HG02642 (cell line): ENCODE measurements around the gene FBN1.

ENCODE experiments used
- ATAC-seq: cut with Tn5 transposase; IDR thresholded peaks from one replicate; pipeline ENCODE4 v1.9.1; 2021; ENCODE audit warnings: mild to moderate bottlenecking; ENCODE audit not compliant: unreplicated experiment, poor library complexity

Gene FBN1

GRCh38 chr15:48447058-48447457 is 198.5 kb downstream of the FBN1 start:
- no peak for ATAC-seq

GRCh38 chr15:48442011-48442410 is 203.5 kb downstream of the FBN1 start:
- no peak for ATAC-seq

GRCh38 chr15:48440084-48440483 is 205.4 kb downstream of the FBN1 start:
- ATAC-seq = no peak

GRCh38 chr15:48437178-48437577 is 208.3 kb downstream of the FBN1 start:
- ATAC-seq = no peak

GRCh38 chr15:48435321-48435720 is 210.2 kb downstream of the FBN1 start:
- no peak for ATAC-seq

- ATAC-seq = peak; percentile 87
Observed at GRCh38 chr15:48433226-48433886, 212.2 kb downstream of the FBN1 start.

GRCh38 chr15:48432688-48433087 is 212.8 kb downstream of the FBN1 start:
- ATAC-seq = no peak

GRCh38 chr15:48427960-48428547 is 217.5 kb downstream of the FBN1 start:
- ATAC-seq = no peak

- ATAC-seq = no peak
Observed at GRCh38 chr15:48427479-48427878, 218.0 kb downstream of the FBN1 start.

GRCh38 chr15:48426941-48427340 is 218.6 kb downstream of the FBN1 start:
- ATAC-seq = no peak

GRCh38 chr15:48426044-48426443 is 219.5 kb downstream of the FBN1 start:
- ATAC-seq = no peak

GRCh38 chr15:48425051-48425450 is 220.5 kb downstream of the FBN1 start:
- ATAC-seq = no peak

- ATAC-seq = no peak
Observed at GRCh38 chr15:48423896-48424475, 221.5 kb downstream of the FBN1 start.

GRCh38 chr15:48423342-48423741 is 222.2 kb downstream of the FBN1 start:
- ATAC-seq = no peak

GRCh38 chr15:48422401-48422800 is 223.1 kb downstream of the FBN1 start:
- no peak for ATAC-seq

- no peak for ATAC-seq
Observed at GRCh38 chr15:48421362-48421761, 224.1 kb downstream of the FBN1 start.

- no peak for ATAC-seq
Observed at GRCh38 chr15:48419896-48420295, 225.6 kb downstream of the FBN1 start.

GRCh38 chr15:48418343-48418742 is 227.2 kb downstream of the FBN1 start:
- ATAC-seq = no peak

GRCh38 chr15:48416301-48416700 is 229.2 kb downstream of the FBN1 start:
- no peak for ATAC-seq

- no peak for ATAC-seq
Observed at GRCh38 chr15:48415036-48415886, 230.2 kb downstream of the FBN1 start.

GRCh38 chr15:48414015-48414414 is 231.5 kb downstream of the FBN1 start:
- no peak for ATAC-seq
